HTERT RPE-1 (cell line): ENCODE measurements around the gene TDRD9.

Experiments used
- in situ Hi-C: fragments of 300-500 bp; cut with MboI; formaldehyde crosslinking; loops from 4 replicates; pipeline ENCODE4 v1.14.3; 2020; ENCODE audit warnings: low sequenced_read_pairs

Gene TDRD9

GRCh38 chr14:104064003-104064402 lies 135.7 kb downstream of the TDRD9 start:
- in situ Hi-C loops, result no loop called here

DNA sequence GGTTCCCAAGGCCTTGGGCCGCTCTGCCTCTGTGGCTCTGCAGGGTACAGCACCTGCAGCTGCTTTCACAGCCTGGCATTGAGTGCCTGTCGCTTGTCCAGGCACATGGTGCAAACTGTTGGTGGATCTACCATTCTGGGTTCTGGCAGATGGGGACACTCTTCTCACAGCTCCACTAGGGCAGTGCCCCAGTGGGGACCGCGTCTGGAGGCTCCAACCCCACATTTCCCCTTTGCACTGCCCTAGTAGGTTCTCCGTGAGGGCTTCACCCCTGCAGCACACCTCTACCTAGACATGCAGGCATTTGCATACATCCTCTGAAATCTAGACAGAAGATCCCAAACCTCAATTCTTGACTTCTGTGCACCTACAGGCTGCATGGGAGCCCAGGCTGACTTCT lies 138.0 kb downstream of the TDRD9 start:
- in situ Hi-C loops, result no loop called here

GRCh38 chr14:104066719-104067295 lies 138.6 kb downstream of the TDRD9 start:
- in situ Hi-C loops, result no loop called here

DNA sequence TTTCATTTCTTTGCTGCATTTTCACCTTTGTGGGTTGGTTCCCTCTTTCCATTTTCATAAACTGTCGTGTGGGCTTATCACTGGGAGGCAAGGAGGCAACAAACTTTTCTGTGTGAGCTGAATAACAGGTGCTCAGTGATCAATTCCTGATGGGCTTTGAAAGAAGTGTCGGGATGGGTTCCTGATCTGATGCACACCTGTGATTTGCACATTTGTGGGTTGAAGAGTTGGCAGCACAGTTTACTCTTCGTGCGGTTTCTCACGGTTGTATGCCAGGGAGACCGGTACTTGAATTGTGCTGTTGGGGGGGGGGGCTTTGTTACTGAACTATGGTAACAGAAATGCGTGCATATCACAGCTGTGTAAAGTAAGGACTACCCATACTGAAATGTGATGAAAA lies 141.3 kb downstream of the TDRD9 start:
- in situ Hi-C loops, result no loop called here

GRCh38 chr14:104072586-104072985 lies 144.3 kb downstream of the TDRD9 start:
- in situ Hi-C loops, result no loop called here

GRCh38 chr14:104073764-104074163 lies 145.5 kb downstream of the TDRD9 start:
- in situ Hi-C loops, result no loop called here

DNA sequence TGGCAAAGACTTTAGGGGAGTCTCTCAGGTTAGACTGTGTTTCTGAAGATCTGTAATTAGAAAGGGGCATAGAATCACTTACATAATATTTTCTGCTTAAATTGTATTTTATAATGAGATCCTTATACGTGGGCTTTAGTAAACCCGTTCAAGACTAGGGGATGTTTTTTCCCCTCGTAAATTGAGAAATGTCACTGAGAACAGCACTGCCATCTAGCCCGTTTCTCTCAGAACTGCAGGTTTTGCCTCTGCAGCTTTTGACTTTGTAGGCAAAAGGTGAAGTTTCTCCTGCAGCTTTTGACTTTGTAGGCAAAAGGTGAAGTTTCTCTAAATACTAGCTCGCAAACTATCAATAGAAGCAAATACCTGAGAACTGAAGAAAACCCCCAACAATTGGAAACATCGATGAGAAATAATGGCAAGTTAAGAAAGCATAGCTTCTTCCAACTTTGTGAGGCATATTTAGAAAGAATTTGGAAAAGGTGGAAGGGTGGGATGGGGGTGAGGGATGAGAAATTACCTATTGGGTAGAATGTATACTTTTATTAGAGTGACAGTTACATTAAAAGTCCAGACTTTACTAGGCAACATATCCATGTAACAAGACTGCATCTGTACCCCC lies 147.4 kb downstream of the TDRD9 start:
- in situ Hi-C loops, result no loop called here

GRCh38 chr14:104076743-104077142 lies 148.5 kb downstream of the TDRD9 start:
- in situ Hi-C loops, result no loop called here

DNA sequence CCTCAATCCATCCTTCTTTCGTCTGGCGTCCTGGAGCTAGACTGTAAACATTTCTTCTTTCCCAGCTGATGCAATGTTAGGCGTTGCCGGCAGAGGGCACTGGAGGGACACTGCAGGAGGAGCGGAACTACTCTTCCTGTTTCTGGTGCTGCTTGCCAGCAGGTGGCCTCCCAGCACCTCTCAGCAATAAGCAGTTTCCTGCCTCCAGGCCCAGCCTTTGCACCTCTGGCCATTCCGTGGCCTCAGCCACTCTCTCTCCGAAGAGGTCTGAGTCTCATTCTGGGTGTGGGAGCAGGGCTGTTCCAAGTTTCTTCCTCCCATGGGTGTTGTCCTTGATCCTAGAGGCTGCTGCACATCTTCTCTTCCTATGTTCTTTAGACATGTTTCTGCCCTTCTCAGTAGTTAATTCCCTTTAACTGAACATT lies 149.8 kb downstream of the TDRD9 start:
- in situ Hi-C loops, result no loop called here

GRCh38 chr14:104080376-104081260 lies 152.4 kb downstream of the TDRD9 start:
- in situ Hi-C loops, result no loop called here

- in situ Hi-C loops, result no loop called here
Measured at GRCh38 chr14:104081261-104081835, 153.1 kb downstream of the TDRD9 start.

- in situ Hi-C loops, result no loop called here
Measured at GRCh38 chr14:104081951-104082464, 153.8 kb downstream of the TDRD9 start.

DNA sequence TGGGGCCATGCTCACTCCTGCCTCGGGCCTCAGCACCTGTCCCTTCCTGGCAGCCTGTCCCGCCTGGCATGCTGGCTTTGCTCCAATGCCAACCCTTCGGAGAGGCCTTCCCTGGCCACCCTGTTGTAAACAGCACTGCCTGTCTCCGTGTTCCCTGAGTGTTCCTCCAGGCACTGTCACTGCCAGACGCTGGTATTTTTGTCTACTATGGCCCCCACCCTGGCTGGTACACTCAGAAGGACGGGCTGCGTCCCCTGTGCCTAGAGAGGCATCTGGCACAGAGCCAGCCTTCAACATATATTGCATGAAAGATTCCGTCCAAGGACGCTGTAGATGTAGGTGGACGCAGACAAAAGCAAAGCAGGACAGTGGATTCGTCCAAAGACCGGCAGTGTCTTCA lies 154.6 kb downstream of the TDRD9 start:
- in situ Hi-C loops, result no loop called here

GRCh38 chr14:104084251-104085002 lies 156.2 kb downstream of the TDRD9 start:
- in situ Hi-C loops, result no loop called here

GRCh38 chr14:104085032-104085888 lies 157.0 kb downstream of the TDRD9 start, which contains the start of gene ASPG:
ASPG (plus strand) TSS chr14:104085700; CDS start chr14:104085771, 71 bp downstream.
- in situ Hi-C loops, result no loop called here

GRCh38 chr14:104085889-104086201 lies 157.6 kb downstream of the TDRD9 start:
- in situ Hi-C loops, result no loop called here

DNA sequence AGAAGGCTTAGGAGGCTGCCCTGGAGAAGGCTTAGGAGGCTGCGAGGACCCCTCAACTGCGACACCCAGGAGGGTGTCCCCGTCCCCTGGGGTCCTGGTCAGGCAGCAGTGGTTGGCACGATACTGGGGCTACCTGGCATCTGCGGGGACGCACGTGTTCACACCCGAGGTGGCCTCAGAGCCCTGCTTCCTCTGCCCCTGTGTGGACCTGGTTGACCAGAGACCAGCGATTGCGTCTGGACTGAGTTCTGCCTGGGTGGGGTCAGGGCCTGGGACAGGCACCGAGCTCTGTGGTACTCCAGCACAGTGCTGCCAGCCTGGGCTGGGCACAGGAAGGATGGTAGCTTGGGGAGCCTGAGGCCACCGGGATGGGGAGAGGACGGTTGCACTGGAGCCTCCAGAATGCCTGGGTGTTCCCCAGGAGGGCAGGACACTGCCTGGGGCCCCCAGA lies 158.0 kb downstream of the TDRD9 start:
- in situ Hi-C loops, result no loop called here

DNA sequence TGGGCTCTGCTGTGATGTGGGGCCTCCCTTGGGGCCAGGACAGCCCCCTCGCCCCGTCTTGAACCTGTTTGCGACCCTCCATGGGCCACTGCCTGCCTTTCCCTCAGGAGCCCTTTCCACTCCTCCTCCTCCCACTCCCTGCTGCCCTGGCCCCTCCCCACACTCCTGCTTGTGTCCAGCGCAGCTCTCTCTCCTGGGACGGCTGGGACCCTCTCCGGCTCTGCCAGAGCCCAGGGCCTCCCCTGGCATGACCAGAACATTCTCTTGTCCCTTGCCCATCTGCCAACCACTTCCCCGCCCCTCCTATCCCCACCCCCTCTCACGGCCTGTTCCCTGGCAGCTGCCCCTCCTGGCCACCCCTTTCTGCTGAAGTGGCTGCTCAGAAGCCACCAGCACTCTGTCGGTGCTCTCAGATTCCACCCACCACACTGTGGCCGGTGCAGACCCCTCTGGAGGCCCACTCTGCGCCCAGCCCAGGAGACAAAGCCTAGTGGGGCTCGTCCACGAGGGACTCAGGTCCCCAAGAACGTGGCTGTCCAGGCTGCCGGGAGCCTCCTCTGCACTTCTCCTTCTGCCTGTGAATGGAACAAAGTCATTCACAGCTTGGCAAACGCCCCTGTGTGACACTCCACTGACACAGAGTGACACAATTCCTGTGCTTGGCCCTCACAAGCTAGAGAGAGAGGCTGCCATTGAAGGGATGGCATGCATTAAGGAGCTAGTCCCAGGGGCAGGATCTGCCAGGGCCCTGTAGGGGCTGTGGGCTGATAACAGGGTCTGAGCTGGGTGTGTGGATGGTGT lies 158.6 kb downstream of the TDRD9 start:
- in situ Hi-C loops, result no loop called here

DNA sequence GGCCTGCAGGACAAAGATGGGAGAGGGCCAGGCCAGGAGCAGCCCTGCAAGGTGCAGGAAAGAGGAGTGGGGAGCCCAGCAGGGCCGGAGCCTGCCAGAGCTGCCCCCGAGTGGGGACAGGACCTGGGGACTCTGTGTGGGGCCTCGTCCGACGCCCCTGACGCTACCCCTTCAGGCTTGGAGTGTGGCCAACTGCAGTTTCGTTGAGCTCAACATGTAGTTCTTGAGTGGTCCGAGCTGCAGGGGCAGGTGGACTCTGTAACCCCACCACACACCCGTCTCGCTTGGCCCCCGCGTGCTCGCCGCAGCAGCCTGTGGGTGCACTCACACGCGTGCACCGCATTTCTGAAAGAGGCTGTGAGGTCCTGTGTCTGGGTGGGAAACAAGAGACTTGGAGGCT lies 159.2 kb downstream of the TDRD9 start:
- in situ Hi-C loops, result no loop called here
